Left ventricle myocardium inferior (tissue), 1 donor: ENCODE data around the gene C16orf54. TPM values are rescaled to one million over a fixed set of nuclear protein-coding genes. Genes with fewer than 3 reads are reported as not detected.
"Not testable (repeated sequence)": the region's sequence is repeated elsewhere in the genome, so short reads cannot be mapped to it uniquely, and the experiment has no call there.

Experiments used
- DNase-seq: peaks from one replicate; pipeline ENCODE4 v3.0.0-alpha.2; 2020
- H3K27ac ChIP-seq: fragments of 200-600 bp; replicated peaks from 2 replicates; pipeline ENCODE4 v1.8.0; 2021
- H3K27me3 ChIP-seq: fragments of 200-600 bp; 2 replicates; pipeline ENCODE4 v1.8.0; 2021; ENCODE audit warnings: low read depth
- H3K36me3 ChIP-seq: fragments of 200-600 bp; 2 replicates; pipeline ENCODE4 v1.8.0; 2021
- H3K4me1 ChIP-seq: fragments of 200-600 bp; 2 replicates; pipeline ENCODE4 v1.8.0; 2021
- H3K4me3 ChIP-seq: fragments of 200-600 bp; 2 replicates; pipeline ENCODE4 v1.8.0; 2021; ENCODE audit warnings: mild to moderate bottlenecking, moderate library complexity
- H3K9me3 ChIP-seq: fragments of 200-600 bp; replicated peaks from 2 replicates; pipeline ENCODE4 v1.8.0; 2021
- CTCF ChIP-seq: fragments of 200-600 bp; IDR thresholded peaks from 2 replicates; pipeline ENCODE4 v1.8.0; 2021; ENCODE audit warnings: antibody characterized with exemption, mild to moderate bottlenecking, borderline replicate concordance
- intact Hi-C: fragments of 100-400 bp; cut with micrococcal nuclease; formaldehyde crosslinking; loops from one replicate; pipeline ENCODE4 v1.11.0; 2022
- long read RNA-seq: library from polyadenylated mRNA; unstranded; transcript quantifications from one replicate; pipeline ENCODE4 v2.0.0, GENCODE V29; 2021
- total RNA-seq: library from RNA; stranded (reverse); fragmentation: NEBNext Ultra II Directional; extraction: Animal tissue kit (Norgen Biotek cat#: 25700); gene quantifications from one replicate; pipeline ENCODE4 v1.2.1, GENCODE V29; 2021
- donor health status: DM: no; HTN: yes; CAD: no; lungs with severe emphysema.

C16orf54 gene, protein sequence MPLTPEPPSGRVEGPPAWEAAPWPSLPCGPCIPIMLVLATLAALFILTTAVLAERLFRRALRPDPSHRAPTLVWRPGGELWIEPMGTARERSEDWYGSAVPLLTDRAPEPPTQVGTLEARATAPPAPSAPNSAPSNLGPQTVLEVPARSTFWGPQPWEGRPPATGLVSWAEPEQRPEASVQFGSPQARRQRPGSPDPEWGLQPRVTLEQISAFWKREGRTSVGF
- total RNA-seq = 0.63 TPM
- long read RNA-seq = 0 reads

DNA sequence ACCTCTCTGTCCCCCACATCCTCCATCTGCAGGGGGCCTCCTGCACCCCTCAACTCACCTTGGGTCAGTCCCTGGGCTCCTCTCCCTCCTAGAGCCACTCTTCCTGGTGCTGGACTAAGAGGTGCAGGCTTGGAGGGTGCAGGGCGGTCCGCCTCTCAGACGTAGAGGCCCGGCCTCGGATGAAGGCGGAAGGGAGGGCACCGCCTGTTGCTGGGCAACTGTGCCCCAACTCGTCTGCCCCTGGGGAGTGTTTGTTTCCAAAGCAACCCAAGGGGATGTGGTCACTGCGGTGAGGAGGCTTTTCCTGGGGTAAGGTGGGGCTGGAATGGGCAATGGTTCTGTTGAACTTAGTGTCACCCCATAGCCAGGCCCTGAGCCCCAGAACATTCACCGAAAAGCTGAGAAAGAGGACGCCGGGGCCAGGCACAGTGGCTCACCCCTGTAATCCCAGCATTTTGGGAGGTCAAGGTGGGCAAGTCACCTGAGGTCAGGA lies at the start of gene C16orf54:
Gene C16orf54, minus strand, starts transcription at position 138 of the 493 bp plus-strand sequence. CDS start 1,039 bp downstream, outside the sequence.
- intact Hi-C loops = no loop called here
- Histone ChIP-seq H3K4me3 (peak within 1 kb of the TSS; percentile 48), H3K4me1 (no peaks in the 10 kb centered on the region), H3K9me3 (peaks cover 3% of the 10 kb centered on the region), H3K27me3 (peaks cover 25% of the 10 kb centered on the region), H3K27ac (no peak within 1 kb of the TSS), H3K36me3 (no peaks in the 10 kb centered on the region)
- DNase-seq = peak; percentile 70
- TF ChIP-seq CTCF = no peak

- intact Hi-C loops = no loop called here
- peaks cover 26% of the 10 kb centered on the region for H3K36me3 ChIP-seq
- peaks cover 22% of the 10 kb centered on the region for H3K4me1 ChIP-seq
- DNase-seq = no peak
- H3K4me3 ChIP-seq = no peak overlapping the region
- no peak overlapping the region for H3K27ac ChIP-seq
- H3K9me3 ChIP-seq = no peaks in the 10 kb centered on the region
- no peaks in the 10 kb centered on the region for H3K27me3 ChIP-seq
- TF ChIP-seq CTCF = no peak
Measured at GRCh38 chr16:29794231-29794710, 48.5 kb upstream of the C16orf54 start.

DNA sequence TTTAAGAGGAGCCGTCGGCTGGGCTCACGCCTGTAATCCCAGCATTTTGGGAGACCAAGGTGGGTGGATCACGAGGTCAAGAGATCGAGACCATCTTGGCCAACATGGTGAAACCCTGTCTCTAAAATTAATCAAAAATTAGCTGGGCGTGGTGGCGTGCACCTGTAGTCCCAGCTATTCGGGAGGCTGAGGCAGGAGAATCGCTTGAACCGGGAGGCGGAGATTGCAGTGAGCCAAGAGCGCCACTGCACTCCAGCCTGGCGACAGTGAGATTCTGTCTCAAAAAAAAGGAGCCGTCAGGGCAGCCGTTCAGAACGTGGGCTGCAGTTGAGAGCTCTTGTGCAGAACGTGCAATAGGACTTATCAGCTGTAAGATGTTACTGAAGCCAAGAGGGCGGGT lies 47.4 kb upstream of the C16orf54 start:
- H3K9me3 ChIP-seq, H3K27me3 ChIP-seq, H3K27ac ChIP-seq, DNase-seq, H3K4me3 ChIP-seq, intact Hi-C loops: not testable (repeated sequence)
- peaks cover 16% of the 10 kb centered on the region for H3K36me3 ChIP-seq
- H3K4me1 ChIP-seq = peaks cover 22% of the 10 kb centered on the region

DNA sequence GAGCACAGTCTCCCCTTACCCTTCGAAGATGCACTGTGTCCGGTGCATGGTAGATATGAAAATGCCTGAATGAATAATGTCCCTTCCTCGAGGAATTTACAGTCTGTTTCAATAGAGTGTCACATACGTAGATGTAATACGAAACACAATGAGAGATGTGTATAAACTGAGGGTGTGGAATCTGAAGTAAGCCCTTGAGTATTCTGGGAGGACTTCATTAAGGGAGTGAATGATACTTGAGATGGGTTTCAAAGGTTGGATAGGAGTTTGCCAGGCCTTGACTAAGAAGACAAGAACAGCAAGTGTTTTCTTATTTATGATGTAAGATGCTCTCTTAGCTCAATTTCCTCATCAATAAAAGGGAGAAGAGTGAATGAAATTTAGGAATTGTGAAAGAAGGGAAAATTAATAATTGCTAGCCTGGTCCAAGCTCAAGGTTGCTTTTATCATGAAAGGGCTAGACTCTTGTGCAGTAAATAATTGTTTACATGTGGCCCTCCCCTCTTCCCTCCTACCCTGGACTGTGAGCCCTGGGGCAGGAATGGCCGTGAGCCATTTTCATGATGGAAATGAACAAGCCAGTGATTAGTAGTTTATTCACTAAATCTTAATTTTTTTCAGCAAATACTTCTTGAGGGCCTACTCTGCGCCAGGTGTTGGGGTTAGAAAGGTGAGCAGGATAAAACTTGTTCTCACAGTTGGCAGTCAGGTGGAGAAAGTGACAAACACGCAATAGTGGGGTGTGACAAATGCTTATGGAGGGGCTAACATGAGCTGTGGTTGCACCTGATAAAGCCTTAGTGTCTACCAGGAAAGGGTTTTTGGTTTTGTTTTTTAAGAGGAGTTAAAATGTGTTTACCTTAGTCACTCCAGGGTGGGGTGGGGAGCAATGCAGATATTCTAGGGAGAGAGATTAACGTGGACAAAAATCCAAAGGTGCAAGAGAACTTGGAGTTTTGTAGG lies 46.3 kb upstream of the C16orf54 start:
- H3K36me3 ChIP-seq = peaks cover 7% of the 10 kb centered on the region
- no peak for TF ChIP-seq CTCF
- no peaks in the 10 kb centered on the region for H3K9me3 ChIP-seq
- intact Hi-C loops = no loop called here
- H3K4me1 ChIP-seq = peaks cover 22% of the 10 kb centered on the region
- no peak for DNase-seq
- no peaks in the 10 kb centered on the region for H3K27me3 ChIP-seq
- peak overlapping the region; percentile 93 for H3K4me3 ChIP-seq
- H3K27ac ChIP-seq = no peak overlapping the region

GRCh38 chr16:29790949-29791844 lies 45.4 kb upstream of the C16orf54 start:
- Histone ChIP-seq H3K27me3 (no peaks in the 10 kb centered on the region), H3K9me3 (no peaks in the 10 kb centered on the region), H3K36me3 (no peaks in the 10 kb centered on the region), H3K4me1 (peaks cover 22% of the 10 kb centered on the region), H3K27ac (peak overlapping the region; percentile 94), H3K4me3 (peak overlapping the region; percentile 93)
- intact Hi-C loops = no loop called here
- DNase-seq = no peak
- TF ChIP-seq CTCF = no peak
